Skeletal muscle tissue (tissue), 4 donors: ENCODE results near the gene AFAP1L1. TPM values are rescaled to one million over a fixed set of nuclear protein-coding genes. Genes with fewer than 3 reads are reported as not detected.

Experiments used
- H3K27ac ChIP-seq: one replicate; pipeline ENCODE4 v1.7.0; 2013; ENCODE audit warnings: mild to moderate bottlenecking, low read depth, low read length, inconsistent platforms
- H3K27me3 ChIP-seq, 3 donors: one replicate each; pipeline ENCODE4 v1.7.0; 2013; ENCODE audit warnings: low read length in 3 of 3; ENCODE audit not compliant: control insufficient read depth in 3 of 3, insufficient read depth in 3 of 3
- H3K36me3 ChIP-seq, 3 donors: one replicate each; pipeline ENCODE4 v1.7.0; 2013; ENCODE audit warnings: low read length in 3 of 3; ENCODE audit not compliant: control insufficient read depth in 3 of 3, insufficient read depth in 3 of 3
- H3K4me1 ChIP-seq, 3 donors: one replicate each; pipeline ENCODE4 v1.7.0; 2013; ENCODE audit warnings: low read length in 3 of 3, mild to moderate bottlenecking in 3 of 3; ENCODE audit not compliant: control insufficient read depth in 3 of 3, insufficient read depth in 3 of 3
- H3K4me3 ChIP-seq, 3 donors: one replicate each; pipeline ENCODE4 v1.7.0; 2013; ENCODE audit warnings: low read length in 3 of 3
- H3K9ac ChIP-seq, 3 donors: one replicate each; pipeline ENCODE4 v1.7.0; 2013; ENCODE audit warnings: low read length in 3 of 3, mild to moderate bottlenecking in 3 of 3, moderate library complexity in 2 of 3, low read depth in 1 of 3
- H3K9me3 ChIP-seq, 3 donors: one replicate each; pipeline ENCODE4 v1.7.0; 2013; ENCODE audit warnings: low read length in 3 of 3; ENCODE audit not compliant: control insufficient read depth in 3 of 3
- total RNA-seq: library from RNA; depleted of rRNA; stranded (reverse); fragments of >200 nt; gene quantifications from one replicate; pipeline ENCODE4 v1.2.3, GENCODE V29; 2014
- donor health status: Osteomylitis.

Gene AFAP1L1
- total RNA-seq, 1 donor from 2014 or later = 75.7 TPM

GRCh38 chr5:149304195-149305078 lies 32.8 kb downstream of the AFAP1L1 start:
- no peak overlapping the region for H3K9ac ChIP-seq
- no peak overlapping the region for H3K4me3 ChIP-seq
- peaks cover 15 to 30% (median 29%) of the 10 kb centered on the region in 3 donors for H3K4me1 ChIP-seq
- H3K27me3 ChIP-seq = no peaks in the 10 kb centered on the region
- H3K36me3 ChIP-seq = peaks cover 41 to 54% (median 51%) of the 10 kb centered on the region in 3 donors
- no peaks in the 10 kb centered on the region for H3K9me3 ChIP-seq
- no peak overlapping the region for H3K27ac ChIP-seq

GRCh38 chr5:149309354-149309753 lies 37.7 kb downstream of the AFAP1L1 start:
- Histone ChIP-seq H3K4me1 (peaks cover 28 to 43% (median 28%) of the 10 kb centered on the region in 3 donors), H3K4me3 (no peak overlapping the region), H3K27ac (peak overlapping the region; percentile 29), H3K27me3 (no peaks in the 10 kb centered on the region), H3K9ac (no peak overlapping the region), H3K36me3 (peaks cover 40 to 49% (median 46%) of the 10 kb centered on the region in 3 donors), H3K9me3 (no peaks in the 10 kb centered on the region)

DNA sequence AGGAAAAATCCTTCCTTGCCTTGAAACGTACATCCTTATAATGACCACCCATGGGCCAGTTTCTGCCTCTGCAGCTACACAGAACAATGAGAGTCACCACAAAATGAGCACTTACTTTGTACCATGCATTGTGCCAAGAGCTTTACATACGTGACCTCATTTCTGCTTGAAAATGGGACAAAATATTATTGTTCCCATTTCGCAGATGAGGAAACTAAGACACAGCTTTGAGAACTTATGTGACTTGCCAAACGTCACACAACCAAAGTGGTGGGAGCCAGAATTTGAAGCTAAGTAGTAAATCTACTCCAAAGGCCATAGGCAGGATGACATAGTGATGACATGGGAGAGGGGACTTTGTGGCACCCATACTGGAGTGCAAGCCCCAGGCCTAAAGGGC lies 38.8 kb downstream of the AFAP1L1 start:
- Histone ChIP-seq H3K27me3 (no peaks in the 10 kb centered on the region), H3K4me1 (peaks cover 33 to 49% (median 37%) of the 10 kb centered on the region in 3 donors), H3K36me3 (peaks cover 33 to 43% (median 37%) of the 10 kb centered on the region in 3 donors), H3K9ac (no peak overlapping the region), H3K9me3 (no peaks in the 10 kb centered on the region), H3K27ac (no peak overlapping the region), H3K4me3 (no peak overlapping the region)

GRCh38 chr5:149310947-149311658 lies 39.4 kb downstream of the AFAP1L1 start:
- Histone ChIP-seq H3K9ac (no peak overlapping the region), H3K9me3 (no peaks in the 10 kb centered on the region), H3K4me3 (no peak overlapping the region), H3K4me1 (peaks cover 33 to 49% (median 37%) of the 10 kb centered on the region in 3 donors), H3K36me3 (peaks cover 30 to 41% (median 34%) of the 10 kb centered on the region in 3 donors), H3K27ac (no peak overlapping the region), H3K27me3 (no peaks in the 10 kb centered on the region)

DNA sequence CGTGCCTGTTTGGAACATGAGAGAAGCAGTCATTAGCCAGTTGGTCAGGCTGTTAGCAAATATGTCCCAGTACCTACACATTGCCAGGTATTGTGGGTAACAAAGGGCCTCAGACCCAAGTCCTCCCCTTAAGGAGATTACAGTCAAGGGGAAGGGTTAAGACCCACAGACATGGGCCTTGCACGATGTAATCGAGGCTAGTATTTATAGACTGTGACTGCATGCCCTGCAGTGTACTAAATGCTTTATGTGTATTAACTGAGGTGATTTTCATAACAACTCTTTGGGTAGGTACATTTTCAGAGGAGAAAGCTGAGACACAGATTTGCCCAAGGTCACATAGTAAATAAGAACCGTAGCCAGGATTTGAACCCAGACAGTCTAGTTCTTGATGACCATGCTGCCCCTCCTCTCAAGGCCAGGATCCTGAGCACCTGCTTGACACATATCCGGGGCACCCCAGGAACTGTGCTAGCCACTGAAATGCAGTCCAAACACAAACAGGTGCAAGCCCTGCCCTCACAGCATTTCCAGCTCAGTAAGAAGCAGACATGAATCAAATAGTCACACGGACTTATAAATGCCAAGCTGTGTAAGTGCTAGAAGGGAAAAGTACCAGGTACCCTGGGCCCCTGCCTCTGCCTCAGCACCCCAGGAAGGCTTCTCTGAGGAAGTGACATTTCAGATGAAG lies 41.6 kb downstream of the AFAP1L1 start:
- Histone ChIP-seq H3K9ac (peak overlapping the region; percentile 2 to 33 (median 17)), H3K4me3 (no peak overlapping the region), H3K4me1 (peaks cover 29 to 52% (median 37%) of the 10 kb centered on the region in 3 donors), H3K36me3 (peaks cover 29 to 33% (median 32%) of the 10 kb centered on the region in 3 donors), H3K27me3 (no peaks in the 10 kb centered on the region), H3K9me3 (no peaks in the 10 kb centered on the region), H3K27ac (peak overlapping the region; percentile 75)

GRCh38 chr5:149314571-149315111 lies 43.0 kb downstream of the AFAP1L1 start:
- peaks cover 28 to 39% (median 35%) of the 10 kb centered on the region in 3 donors for H3K36me3 ChIP-seq
- no peak overlapping the region for H3K9ac ChIP-seq
- no peaks in the 10 kb centered on the region for H3K9me3 ChIP-seq
- peaks cover 31 to 55% (median 39%) of the 10 kb centered on the region in 3 donors for H3K4me1 ChIP-seq
- no peaks in the 10 kb centered on the region for H3K27me3 ChIP-seq
- peak overlapping the region; percentile 75 for H3K27ac ChIP-seq
- no peak overlapping the region for H3K4me3 ChIP-seq

DNA sequence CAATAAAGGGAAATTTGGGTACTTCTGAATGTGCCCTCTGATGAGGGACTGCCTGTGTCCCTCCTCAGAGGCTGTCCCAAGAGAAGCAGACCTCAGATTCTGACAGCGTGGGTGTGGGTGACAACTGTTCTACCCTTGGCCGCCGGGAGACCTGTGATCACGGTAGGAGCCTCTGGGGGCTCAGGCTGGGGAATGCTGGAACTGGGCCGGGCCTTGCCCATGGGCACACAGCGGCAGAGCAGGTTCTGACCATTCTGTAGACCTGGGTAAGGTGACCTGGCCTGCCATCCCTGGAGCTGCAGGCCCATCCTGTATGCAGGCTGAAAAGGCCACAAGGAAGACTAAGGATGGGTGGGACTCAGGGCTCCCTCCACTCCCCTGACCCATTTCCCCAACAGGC lies 44.1 kb downstream of the AFAP1L1 start:
- H3K4me3 ChIP-seq = no peak overlapping the region
- H3K4me1 ChIP-seq = peaks cover 40 to 59% (median 46%) of the 10 kb centered on the region in 3 donors
- peaks cover 29 to 36% (median 33%) of the 10 kb centered on the region in 3 donors for H3K36me3 ChIP-seq
- no peak overlapping the region for H3K27ac ChIP-seq
- H3K27me3 ChIP-seq = no peaks in the 10 kb centered on the region
- H3K9me3 ChIP-seq = no peaks in the 10 kb centered on the region
- no peak overlapping the region for H3K9ac ChIP-seq

GRCh38 chr5:149317281-149318048 lies 45.8 kb downstream of the AFAP1L1 start:
- H3K4me1 ChIP-seq = peaks cover 36 to 47% (median 37%) of the 10 kb centered on the region in 3 donors
- H3K36me3 ChIP-seq = peaks cover 21 to 33% (median 33%) of the 10 kb centered on the region in 3 donors
- no peak overlapping the region for H3K27ac ChIP-seq
- H3K9ac ChIP-seq = peak overlapping the region in 1 of 3 donors; percentile 1
- no peak overlapping the region for H3K4me3 ChIP-seq
- H3K9me3 ChIP-seq = no peaks in the 10 kb centered on the region
- no peaks in the 10 kb centered on the region for H3K27me3 ChIP-seq

DNA sequence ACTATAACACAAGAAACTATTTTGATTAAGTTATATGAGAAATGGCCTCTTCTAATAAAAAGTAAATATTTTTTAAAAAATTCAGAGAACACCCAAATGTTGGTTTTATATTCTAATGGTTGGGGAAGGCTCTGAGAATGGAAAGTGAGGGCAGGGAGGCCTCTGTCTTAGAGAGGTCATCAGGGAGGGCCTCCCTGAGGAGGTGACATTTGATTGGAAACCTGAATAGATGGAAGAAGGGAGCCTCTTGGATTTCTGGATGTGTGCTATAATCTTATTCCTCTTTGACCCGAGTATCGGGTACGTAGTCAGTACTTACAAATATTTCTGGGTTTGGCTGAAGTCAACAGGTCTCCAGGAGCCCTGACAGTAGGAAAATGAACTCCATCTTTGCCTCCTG lies 47.5 kb downstream of the AFAP1L1 start:
- H3K27me3 ChIP-seq = no peaks in the 10 kb centered on the region
- peaks cover 21 to 34% (median 25%) of the 10 kb centered on the region in 3 donors for H3K4me1 ChIP-seq
- no peaks in the 10 kb centered on the region for H3K9me3 ChIP-seq
- peaks cover 26 to 43% (median 42%) of the 10 kb centered on the region in 3 donors for H3K36me3 ChIP-seq
- no peak overlapping the region for H3K9ac ChIP-seq
- no peak overlapping the region for H3K27ac ChIP-seq
- no peak overlapping the region for H3K4me3 ChIP-seq
